NCI-H82 treated with DMSO at 0.1 percent for 48 hours (cell line): ENCODE data around the gene RTP4.

Source experiments
- DNase-seq: peaks from one replicate; lab custom pipeline; 2025; ENCODE audit not compliant: unreplicated experiment; lab: John Stamatoyannopoulos, UW

The RTP4 gene

GRCh38 chr3:187368251-187369088 lies at the start of gene RTP4:
TSS of gene RTP4 (plus strand) at chr3:187368385. CDS start at chr3:187368442, 57 bp downstream.
- no peak for DNase-seq

- no peak for DNase-seq
Measured at GRCh38 chr3:187318819-187319616, 49.2 kb upstream of the RTP4 start.

- DNase-seq: peak; percentile 11
Measured at GRCh38 chr3:187319699-187320302, 48.4 kb upstream of the RTP4 start.

GRCh38 chr3:187321766-187322165 lies 46.4 kb upstream of the RTP4 start:
- no peak for DNase-seq

GRCh38 chr3:187322291-187322690 lies 45.9 kb upstream of the RTP4 start:
- DNase-seq: no peak

GRCh38 chr3:187323091-187323490 lies 45.1 kb upstream of the RTP4 start:
- DNase-seq: no peak

- DNase-seq: no peak
Measured at GRCh38 chr3:187325632-187326031, 42.6 kb upstream of the RTP4 start.

GRCh38 chr3:187327845-187328244 lies 40.3 kb upstream of the RTP4 start:
- DNase-seq: no peak

GRCh38 chr3:187328691-187329090 lies 39.5 kb upstream of the RTP4 start:
- no peak for DNase-seq

- DNase-seq: no peak
Measured at GRCh38 chr3:187334904-187335303, 33.3 kb upstream of the RTP4 start.

GRCh38 chr3:187336322-187336721 lies 31.9 kb upstream of the RTP4 start:
- no peak for DNase-seq

- DNase-seq: no peak
Measured at GRCh38 chr3:187340578-187340977, 27.6 kb upstream of the RTP4 start.

- no peak for DNase-seq
Measured at GRCh38 chr3:187342255-187342654, 25.9 kb upstream of the RTP4 start.

- DNase-seq: no peak
Measured at GRCh38 chr3:187343670-187344069, 24.5 kb upstream of the RTP4 start.

- no peak for DNase-seq
Measured at GRCh38 chr3:187352581-187353575, 15.3 kb upstream of the RTP4 start.

- no peak for DNase-seq
Measured at GRCh38 chr3:187358068-187358467, 10.1 kb upstream of the RTP4 start.

- DNase-seq: no peak
Measured at GRCh38 chr3:187359798-187360486, 8.2 kb upstream of the RTP4 start.

- DNase-seq: no peak
Measured at GRCh38 chr3:187360596-187360995, 7.6 kb upstream of the RTP4 start.

- DNase-seq: no peak
Measured at GRCh38 chr3:187361835-187362234, 6.3 kb upstream of the RTP4 start.

GRCh38 chr3:187367561-187368103 lies 553 bp upstream of the RTP4 start:
- DNase-seq: no peak
